ENCODE measurements around the gene STAMBP. TPM values are rescaled to one million over a fixed set of nuclear protein-coding genes. Genes with fewer than 3 reads are reported as not detected.

The STAMBP gene
- total and polyA plus RNA-seq, 9 of the 15 experiments (the other 6 are each of a cell fraction or from before 2014, with no cell fraction given): 36.9 to 75.2 (median 48.8) TPM

GRCh38 chr2:73901143-73901542 is 72.4 kb downstream of the STAMBP start (continued):
- TF ChIP-seq ZMIZ1 (IDR thresholded peaks at IDR 0.05; ENCODE audit: low read depth in 2 of 2, low read length in 2 of 2) (no peak), HDAC3 (IDR thresholded peaks at IDR 0.05; ENCODE audit: borderline replicate concordance, partially characterized antibody) (no peak), TCFL5 (CRISPR knock-in tag; conservative IDR thresholded peaks at IDR 0.05) (no peak), PCBP1 (IDR thresholded peaks at IDR 0.05; ENCODE audit: low read depth, low read length, poor library complexity, severe bottlenecking) (no peak), ZNF232 (CRISPR knock-in tag; IDR thresholded peaks at IDR 0.05) (no peak), POLR3G (IDR thresholded peaks at IDR 0.05; ENCODE audit: extremely low read depth, insufficient read length, insufficient replicate concordance) (no peak), ATF1 (CRISPR knock-in tag; IDR thresholded peaks at IDR 0.05) (no peak), ATF1 (tag; IDR thresholded peaks at IDR 0.05) (no peak), ZZZ3 (IDR thresholded peaks at IDR 0.05) (no peak), PCBP2 (IDR thresholded peaks at IDR 0.05; ENCODE audit: low read depth, low read length, poor library complexity, severe bottlenecking) (no peak), CSDE1 (IDR thresholded peaks at IDR 0.05) (no peak)
- TF ChIP-seq, protein P1, sequence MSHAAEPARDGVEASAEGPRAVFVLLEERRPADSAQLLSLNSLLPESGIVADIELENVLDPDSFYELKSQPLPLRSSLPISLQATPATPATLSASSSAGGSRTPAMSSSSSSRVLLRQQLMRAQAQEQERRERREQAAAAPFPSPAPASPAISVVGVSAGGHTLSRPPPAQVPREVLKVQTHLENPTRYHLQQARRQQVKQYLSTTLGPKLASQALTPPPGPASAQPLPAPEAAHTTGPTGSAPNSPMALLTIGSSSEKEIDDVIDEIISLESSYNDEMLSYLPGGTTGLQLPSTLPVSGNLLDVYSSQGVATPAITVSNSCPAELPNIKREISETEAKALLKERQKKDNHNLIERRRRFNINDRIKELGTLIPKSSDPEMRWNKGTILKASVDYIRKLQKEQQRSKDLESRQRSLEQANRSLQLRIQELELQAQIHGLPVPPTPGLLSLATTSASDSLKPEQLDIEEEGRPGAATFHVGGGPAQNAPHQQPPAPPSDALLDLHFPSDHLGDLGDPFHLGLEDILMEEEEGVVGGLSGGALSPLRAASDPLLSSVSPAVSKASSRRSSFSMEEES (CRISPR knock-in tag; IDR thresholded peaks at IDR 0.05): no peak
